Measurements from ENCODE around the gene STAG2.
"Not testable (repeated sequence)": the region's sequence is repeated elsewhere in the genome, so short reads cannot be mapped to it uniquely, and the experiment has no call there.

The STAG2 gene

DNA sequence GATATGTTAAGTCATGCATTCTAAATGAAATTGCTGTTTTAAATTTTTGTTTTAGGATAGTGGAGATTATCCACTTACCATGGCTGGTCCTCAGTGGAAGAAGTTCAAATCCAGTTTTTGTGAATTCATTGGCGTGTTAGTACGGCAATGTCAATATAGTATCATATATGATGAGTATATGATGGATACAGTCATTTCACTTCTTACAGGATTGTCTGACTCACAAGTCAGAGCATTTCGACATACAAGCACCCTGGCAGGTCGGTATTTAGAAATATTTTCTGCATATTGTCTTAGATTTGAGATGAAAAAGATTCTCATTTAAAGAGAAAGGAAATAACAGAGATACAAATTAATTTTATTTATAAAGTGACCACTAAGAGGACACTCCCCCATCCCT lies 83.6 kb downstream of the STAG2 start:
- no peak for DNase-seq

DNA sequence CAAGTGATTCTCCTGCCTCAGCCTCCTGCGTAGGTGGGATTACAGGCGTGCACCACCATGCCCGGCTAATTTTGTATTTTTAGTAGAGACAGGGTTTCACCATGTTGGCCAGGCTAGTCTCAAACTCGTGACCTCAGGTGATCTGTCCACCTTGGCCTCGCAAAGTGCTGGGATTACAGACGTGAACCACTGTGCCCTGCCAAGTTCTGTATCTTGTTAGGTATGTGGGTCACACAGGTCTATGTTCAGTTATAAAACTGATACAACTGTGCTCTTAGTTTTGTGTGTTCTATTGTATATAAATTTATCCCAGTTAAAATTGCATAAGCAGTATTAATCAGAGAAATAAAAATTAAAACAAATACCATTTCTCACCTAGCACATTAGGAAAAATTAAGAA lies 122.9 kb downstream of the STAG2 start:
- DNase-seq, result not testable (repeated sequence)

DNA sequence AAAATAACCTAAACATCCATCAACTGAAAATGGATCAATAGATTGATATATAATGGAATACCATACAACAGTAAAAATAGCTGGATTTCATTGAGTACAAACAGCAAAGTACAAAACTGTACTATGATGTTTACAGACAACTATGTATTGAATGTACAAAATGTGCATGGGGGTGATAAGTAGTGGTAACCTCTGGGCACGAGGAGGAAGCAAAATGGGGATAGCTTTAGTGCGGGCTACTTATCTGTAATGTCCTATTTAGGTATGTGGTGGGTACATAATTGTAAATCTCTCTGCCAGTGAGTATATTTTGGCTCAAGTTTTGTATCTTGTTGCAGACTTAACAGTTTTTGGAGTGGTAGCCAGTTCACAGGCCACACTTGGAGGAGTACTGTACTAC lies 123.6 kb downstream of the STAG2 start:
- DNase-seq, result no peak

DNA sequence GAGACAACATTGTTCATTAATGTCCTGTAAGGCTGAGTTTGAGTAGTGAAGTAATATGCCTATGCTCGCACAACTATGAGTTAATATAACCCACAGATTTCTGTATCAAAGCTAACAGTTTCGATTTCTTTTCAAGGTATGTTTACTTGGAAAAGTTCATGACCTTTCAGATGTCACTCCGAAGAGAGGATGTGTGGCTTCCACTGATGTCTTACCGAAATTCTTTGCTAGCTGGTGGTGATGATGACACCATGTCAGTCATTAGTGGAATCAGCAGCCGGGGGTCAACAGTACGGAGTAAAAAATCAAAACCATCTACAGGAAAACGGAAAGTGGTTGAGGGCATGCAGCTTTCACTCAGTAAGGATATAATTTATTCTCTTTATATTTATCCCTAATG lies 124.9 kb downstream of the STAG2 start:
- no peak for DNase-seq

DNA sequence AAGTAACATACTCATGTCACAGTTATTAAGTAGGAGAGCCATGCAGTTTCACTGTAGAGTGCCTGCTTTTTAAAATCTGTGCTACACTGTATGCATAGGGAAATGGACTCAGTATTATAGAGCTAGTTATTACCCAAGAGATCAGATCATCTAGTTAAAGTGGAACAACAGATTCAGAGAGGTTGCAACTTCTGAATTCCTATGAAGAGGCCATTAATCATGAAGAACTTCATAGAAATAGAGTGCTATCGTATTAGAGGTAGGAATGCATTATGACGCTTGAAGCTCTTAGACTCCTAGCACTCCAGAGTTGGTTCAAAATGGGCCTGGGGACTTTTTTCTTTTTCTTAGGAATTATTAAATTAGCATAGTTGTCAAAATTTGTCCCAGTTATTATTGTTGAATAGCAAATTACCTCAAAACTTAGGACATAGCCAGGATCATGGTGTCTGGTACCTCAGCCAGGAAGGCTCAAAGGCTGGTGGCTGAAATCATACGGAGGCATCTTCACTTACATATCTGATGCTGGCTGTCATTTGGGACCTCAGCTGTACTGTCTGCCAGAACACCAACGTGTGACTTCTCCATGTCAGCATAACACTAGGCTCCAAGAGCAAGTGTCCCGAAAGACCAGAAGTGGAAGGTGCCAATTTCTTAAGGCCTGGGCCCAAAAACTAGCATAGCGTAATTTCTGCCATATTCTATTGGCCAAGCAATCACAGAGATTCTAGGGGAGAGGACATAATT lies 125.7 kb downstream of the STAG2 start:
- DNase-seq, result no peak

DNA sequence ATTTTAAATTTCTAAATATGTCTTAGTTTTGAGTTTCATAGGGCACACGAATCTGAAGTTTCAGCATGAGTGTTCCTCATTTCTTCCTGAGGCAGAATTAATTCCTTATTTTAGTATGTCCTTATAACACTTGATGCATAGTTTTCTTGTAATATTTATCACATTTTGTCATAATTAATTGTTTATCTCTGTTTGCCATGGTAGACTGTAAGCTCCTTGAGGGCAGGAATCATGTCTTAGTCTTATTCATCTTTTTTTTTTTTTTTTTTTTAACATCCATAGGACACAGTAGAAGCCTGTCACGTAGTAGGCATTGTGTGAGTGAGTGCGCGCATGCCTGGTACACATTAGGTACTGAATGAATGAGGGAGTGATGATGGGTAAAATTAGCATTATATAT lies 131.7 kb downstream of the STAG2 start:
- DNase-seq, result no peak

DNA sequence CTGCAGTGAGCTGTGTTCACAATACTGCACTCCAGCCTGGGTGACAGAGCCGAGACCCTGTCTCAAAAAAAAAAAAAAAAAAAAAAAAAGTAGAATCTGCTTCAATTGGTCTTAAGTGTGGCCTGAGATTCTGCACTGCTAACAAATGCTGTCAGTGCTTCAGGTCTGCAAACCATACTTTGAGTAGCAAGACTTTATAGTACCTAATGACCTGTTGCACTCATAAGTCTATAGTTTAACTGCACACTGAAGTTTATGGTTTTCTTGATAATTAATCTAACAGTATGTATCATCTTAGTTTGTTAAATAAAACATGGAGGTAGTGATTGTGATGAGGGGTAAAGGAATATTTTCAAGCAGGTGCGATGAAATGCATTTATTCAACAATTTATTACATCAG lies 135.6 kb downstream of the STAG2 start:
- no peak for DNase-seq

DNA sequence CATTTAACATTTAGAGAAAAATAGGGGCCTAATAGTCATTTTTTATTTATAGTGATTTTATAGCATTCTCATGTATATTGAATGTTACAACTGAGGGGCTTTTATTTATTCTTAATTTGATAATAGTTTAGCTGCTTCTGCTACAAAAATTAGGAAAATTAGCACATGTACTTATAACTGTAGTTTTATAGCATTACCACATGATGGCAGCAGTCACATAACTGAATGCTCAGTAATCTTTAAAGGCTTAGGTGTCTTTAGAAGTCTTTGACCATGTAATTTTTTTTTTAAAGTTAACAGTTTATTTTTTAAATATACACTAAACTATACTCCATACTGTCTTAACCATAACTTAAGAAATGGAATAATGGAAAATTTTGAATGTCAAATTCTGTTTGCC lies 136.6 kb downstream of the STAG2 start:
- DNase-seq, result no peak

DNA sequence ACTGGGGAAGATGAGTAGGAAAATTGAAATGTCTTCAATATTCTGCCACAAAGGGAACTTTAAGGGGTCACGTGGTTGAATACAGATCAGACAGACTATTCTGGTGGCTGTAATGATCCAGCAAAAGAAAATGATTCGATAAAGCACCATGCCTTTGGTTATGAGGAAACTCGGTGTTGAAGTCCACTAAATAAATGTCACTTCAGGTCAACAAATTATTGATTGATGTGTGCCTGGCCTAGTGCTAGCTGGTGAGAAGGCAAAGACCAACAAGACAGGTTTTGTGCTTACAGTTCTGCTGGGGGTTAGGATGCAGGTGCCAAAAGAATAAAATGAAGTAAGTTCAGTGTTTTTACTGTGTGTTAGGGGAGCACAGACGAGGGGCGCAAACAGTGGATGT lies 142.5 kb downstream of the STAG2 start:
- DNase-seq, result no peak

DNA sequence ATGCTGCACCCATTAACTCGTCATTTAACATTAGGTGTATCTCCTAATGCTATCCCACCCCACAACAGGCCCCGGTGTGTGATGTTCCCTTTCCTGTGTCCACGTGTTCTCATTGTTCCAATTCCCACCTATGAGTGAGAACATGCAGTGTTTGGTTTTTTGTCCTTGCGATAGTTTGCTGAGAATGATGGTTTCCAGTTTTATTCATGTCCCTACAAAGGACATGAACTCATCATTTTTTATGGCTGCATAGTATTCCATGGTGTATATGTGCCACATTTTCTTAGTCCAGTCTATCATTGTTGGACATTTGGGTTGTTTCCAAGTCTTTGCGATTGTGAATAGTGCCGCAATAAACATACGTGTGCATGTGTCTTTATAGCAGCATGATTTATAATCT lies 143.0 kb downstream of the STAG2 start:
- DNase-seq, result not testable (repeated sequence)

DNA sequence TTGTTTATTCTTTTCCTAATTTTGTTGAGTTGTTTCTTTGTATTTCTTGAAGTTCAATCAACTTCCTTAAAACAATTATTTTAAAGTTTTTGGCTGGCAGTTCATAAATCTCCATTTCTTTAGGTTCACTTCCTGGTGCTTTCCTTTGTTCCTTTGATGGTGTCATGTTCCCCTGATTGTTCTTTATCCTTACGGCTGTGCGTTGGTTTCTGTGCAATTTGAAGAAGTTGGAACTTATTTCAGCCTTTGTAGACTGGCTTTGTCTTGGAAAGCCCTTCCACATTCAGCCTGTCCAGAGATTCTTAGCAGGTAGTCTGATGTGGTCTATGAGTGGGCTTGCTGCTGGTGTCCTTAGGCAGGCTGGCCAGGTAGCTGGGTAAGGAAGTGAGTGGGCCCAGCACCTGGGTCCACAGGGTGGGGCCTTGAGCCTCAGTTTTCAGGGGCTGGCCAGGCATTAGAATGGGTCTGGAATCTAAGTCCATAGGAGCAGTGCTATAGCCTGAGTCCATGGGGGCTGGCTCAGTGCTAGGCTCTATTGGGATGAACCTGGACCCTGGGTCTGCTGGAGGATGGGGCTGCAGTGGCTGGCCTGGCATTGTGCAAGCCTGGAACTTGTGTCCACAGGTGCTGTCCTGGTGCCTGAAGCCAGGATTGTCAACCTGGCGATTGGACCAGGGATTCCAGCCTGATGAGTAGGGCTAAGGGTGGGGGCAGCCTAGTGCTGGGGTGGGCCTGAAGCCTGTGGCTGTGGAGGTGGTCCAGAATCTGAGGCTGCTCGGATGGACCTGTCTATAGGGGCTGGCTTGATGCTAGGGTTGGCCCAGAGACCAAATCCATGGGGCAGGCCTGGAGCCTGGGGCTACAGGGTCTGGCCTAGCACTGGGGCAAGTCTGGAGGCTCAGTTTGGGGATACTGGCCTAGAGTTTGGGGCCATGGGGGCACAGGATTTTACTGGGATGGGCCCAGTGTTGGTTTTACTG lies 152.4 kb downstream of the STAG2 start:
- no peak for DNase-seq

DNA sequence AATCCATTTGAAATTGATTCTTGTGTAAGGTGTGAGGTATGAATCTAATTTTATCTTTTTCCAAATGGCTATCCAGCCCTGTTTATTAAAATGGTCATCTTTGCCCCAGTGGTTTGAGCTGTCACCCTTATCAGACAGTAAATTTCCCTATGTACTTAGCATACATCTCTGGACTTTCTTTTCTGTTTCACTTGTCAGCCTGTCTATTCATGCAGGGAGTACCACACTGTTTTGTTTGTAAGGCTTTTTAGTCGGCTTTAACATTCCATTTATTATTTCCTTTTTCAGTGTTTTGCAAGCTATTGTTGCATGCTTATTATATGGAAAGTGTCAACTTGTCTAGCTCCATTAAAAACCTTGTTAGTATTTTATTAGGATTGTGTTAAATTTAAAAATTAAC lies 155.8 kb downstream of the STAG2 start:
- no peak for DNase-seq

DNA sequence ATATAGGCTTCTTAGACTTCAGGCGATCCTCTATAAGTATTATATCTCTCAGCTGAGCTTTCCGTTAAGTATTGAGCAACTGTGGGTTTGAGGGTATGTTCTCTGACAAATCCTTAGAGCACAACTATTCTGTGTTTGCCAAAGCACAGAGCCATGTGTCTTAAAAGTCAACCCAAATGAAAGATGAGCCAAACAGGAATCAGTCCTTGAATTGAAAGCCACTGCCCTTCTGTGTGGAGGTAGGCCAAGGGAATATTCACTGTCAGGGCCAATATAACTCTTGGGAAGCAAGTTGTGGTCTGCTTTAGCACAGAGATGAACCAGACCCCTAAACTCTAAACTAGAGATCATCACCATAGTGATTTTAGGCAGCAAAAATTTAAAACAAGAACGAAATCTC lies 164.0 kb downstream of the STAG2 start:
- no peak for DNase-seq

DNA sequence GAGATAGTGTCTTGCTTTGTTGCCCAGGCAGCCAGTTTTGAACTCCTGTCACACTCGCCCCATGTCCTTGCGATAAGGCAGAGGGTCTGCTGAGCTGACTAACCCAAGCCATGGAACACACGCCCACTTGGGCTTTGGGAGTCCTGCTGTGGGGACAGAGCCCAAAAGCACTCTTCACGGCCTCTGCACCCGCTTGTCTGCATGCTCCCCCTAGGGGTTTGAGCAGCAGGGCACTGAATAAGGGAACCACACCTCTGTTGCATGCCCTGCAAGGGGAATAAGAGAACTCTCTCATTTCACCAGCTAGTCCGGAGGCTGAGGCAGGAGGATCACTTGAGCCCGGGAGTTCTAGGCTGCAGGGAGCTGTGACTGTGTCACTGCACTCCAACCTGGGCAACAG lies 166.0 kb downstream of the STAG2 start:
- no peak for DNase-seq

DNA sequence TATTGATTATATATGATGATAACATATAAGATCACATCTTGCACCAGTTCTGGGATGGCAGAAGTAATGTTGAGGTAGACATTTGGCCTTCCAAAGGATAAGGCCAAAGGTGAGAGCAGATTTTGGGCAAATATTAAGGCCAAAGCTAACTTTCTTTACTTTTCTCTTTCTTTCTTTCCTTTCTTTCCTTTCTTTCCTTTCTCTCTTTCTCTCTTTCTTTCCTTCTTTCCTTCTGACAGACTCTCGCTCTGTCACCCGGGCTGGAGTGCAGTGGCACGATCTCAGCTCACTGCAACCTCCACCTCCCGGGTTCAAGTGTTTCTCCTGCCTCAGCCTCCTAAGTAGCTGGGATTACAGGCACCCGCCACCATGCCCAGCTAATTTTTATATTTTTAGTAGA lies 170.9 kb downstream of the STAG2 start:
- DNase-seq, result not testable (repeated sequence)

DNA sequence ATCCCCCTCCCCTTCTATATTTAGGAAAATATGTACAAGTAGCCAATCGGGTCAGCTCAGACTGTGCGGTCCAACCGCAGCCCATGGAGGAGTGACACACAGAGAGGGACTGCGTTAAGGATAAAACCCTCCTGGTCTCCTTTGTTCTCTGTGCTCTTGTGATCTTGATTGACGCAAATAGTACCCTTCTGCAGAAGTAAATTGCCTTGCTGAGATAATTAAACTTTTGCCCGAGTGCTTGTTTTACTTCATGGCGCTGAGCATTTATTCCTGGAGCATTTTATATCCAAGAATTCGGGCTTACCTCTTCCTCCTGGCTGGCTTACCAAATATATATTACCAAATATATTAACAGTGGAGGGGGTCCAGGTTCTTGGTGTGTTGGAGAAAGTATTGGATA lies 184.2 kb downstream of the STAG2 start:
- DNase-seq, result no peak

DNA sequence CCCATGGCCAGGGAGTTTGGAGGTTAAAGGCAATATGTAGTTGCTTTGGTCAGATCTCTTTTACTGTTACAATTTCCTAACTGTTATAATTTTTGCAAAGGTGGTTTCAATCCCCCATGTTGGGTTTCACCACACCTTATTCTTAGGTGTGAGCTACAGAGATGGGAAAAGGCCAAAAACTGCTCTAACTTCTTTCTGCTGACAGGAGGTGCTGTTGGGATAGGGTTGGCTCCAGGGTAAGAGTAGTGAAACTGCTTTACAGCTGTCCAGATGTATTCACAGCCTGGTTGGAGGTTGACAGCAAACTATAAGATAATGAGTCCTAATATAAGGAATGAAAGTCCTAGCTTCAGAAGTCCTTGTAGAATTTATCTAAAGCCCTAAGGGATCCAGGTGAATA lies 189.7 kb downstream of the STAG2 start:
- no peak for DNase-seq

Data from effector CD8-positive, alpha-beta T cell (primary cell).